ENCODE data around the gene KCMF1. TPM values are rescaled to one million over a fixed set of nuclear protein-coding genes. Genes with fewer than 3 reads are reported as not detected.

The KCMF1 gene
- total and polyA plus RNA-seq, 2 of the 13 experiments (the other 11 are each of a cell fraction or from before 2014, with no cell fraction given) = 62.1 to 116 TPM

DNA sequence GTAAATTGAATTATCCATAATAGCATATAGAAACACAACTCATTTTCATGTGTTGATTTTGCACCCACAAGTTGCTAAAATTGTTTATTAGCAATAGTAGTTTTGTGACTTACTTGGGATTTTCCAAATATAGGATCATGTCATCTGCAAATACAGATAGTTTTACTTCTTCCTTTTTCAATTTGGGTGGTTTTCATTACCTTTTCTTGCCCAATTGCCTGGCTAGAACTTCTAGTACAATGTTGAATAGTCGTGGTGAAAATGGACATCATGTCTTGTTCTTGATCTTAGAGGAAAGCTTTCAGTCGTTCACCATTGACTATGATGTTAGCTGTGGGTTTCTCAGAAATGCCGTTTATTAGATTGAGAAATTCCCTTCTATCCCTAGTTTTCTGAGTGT lies 102.1 kb downstream of the KCMF1 start:
- no peaks in the 10 kb centered on the region for H3K4me1 ChIP-seq (ENCODE audit: insufficient read depth, low read length)
- no peak overlapping the region for H3K27ac ChIP-seq (ENCODE audit: extremely low read length, insufficient read depth, low read length)
- no peaks in the 10 kb centered on the region for H3K79me2 ChIP-seq (ENCODE audit: insufficient read depth, low read length)
- FAIRE-seq = no peak
- POLR2A ChIA-PET = no interaction called here
- DNase-seq (ENCODE audit: low spot score) = no peak
- no peak for ATAC-seq
- WGBS (ENCODE audit: low lambda C conversion rate) = 9% methylated on average over 3 of the region's 3 CpGs
- CTCF ChIA-PET (ENCODE audit: low intra/inter-chr PET ratio, low total read pairs) = no interaction called here
- H3K27me3 ChIP-seq (ENCODE audit: control insufficient read depth in 1 of 2, insufficient read depth in 2 of 2, low read length in 2 of 2) = peaks cover 0 to 18% of the 10 kb centered on the region in 2 experiments; a peak in 2 of 5 replicates
- no peaks in the 10 kb centered on the region for H3K36me3 ChIP-seq (replicated peaks in 1 of 2; ENCODE audit: control insufficient read depth in 1 of 2, insufficient read depth in 2 of 2, low read length in 2 of 2)
- TF ChIP-seq HNRNPK (IDR thresholded peaks at IDR 0.05; ENCODE audit: low read depth, low read length, poor library complexity, severe bottlenecking) (no peak), HCFC1 (IDR thresholded peaks at IDR 0.05; ENCODE audit: low read depth, low read length) (no peak), DMAP1 (CRISPR knock-in tag; IDR thresholded peaks at IDR 0.05) (no peak), POLR2G (IDR thresholded peaks at IDR 0.05; ENCODE audit: low read depth, low read length) (no peak)
- TF ChIP-seq, protein P1, sequence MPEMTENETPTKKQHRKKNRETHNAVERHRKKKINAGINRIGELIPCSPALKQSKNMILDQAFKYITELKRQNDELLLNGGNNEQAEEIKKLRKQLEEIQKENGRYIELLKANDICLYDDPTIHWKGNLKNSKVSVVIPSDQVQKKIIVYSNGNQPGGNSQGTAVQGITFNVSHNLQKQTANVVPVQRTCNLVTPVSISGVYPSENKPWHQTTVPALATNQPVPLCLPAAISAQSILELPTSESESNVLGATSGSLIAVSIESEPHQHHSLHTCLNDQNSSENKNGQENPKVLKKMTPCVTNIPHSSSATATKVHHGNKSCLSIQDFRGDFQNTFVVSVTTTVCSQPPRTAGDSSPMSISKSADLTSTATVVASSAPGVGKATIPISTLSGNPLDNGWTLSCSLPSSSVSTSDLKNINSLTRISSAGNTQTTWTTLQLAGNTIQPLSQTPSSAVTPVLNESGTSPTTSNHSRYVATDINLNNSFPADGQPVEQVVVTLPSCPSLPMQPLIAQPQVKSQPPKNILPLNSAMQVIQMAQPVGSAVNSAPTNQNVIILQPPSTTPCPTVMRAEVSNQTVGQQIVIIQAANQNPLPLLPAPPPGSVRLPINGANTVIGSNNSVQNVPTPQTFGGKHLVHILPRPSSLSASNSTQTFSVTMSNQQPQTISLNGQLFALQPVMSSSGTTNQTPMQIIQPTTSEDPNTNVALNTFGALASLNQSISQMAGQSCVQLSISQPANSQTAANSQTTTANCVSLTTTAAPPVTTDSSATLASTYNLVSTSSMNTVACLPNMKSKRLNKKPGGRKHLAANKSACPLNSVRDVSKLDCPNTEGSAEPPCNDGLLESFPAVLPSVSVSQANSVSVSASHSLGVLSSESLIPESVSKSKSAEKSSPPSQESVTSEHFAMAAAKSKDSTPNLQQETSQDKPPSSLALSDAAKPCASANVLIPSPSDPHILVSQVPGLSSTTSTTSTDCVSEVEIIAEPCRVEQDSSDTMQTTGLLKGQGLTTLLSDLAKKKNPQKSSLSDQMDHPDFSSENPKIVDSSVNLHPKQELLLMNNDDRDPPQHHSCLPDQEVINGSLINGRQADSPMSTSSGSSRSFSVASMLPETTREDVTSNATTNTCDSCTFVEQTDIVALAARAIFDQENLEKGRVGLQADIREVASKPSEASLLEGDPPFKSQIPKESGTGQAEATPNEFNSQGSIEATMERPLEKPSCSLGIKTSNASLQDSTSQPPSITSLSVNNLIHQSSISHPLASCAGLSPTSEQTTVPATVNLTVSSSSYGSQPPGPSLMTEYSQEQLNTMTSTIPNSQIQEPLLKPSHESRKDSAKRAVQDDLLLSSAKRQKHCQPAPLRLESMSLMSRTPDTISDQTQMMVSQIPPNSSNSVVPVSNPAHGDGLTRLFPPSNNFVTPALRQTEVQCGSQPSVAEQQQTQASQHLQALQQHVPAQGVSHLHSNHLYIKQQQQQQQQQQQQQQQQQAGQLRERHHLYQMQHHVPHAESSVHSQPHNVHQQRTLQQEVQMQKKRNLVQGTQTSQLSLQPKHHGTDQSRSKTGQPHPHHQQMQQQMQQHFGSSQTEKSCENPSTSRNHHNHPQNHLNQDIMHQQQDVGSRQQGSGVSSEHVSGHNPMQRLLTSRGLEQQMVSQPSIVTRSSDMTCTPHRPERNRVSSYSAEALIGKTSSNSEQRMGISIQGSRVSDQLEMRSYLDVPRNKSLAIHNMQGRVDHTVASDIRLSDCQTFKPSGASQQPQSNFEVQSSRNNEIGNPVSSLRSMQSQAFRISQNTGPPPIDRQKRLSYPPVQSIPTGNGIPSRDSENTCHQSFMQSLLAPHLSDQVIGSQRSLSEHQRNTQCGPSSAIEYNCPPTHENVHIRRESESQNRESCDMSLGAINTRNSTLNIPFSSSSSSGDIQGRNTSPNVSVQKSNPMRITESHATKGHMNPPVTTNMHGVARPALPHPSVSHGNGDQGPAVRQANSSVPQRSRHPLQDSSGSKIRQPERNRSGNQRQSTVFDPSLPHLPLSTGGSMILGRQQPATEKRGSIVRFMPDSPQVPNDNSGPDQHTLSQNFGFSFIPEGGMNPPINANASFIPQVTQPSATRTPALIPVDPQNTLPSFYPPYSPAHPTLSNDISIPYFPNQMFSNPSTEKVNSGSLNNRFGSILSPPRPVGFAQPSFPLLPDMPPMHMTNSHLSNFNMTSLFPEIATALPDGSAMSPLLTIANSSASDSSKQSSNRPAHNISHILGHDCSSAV (CRISPR knock-in tag; IDR thresholded peaks at IDR 0.05; ENCODE audit: borderline replicate concordance) = no peak
- no peak overlapping the region for H3K4me2 ChIP-seq (ENCODE audit: low read depth, low read length)
- no peaks in the 10 kb centered on the region for H3K9me3 ChIP-seq (ENCODE audit: low read length)
- no TSS peak for BruUV-seq (replicated peaks)
- H4K20me1 ChIP-seq (ENCODE audit: insufficient read depth, low read length) = no peaks in the 10 kb centered on the region
- no peak overlapping the region for H2AFZ ChIP-seq (ENCODE audit: low read length)
- intact Hi-C loops (cut with micrococcal nuclease; ENCODE audit: unreplicated experiment) (no loop called here), in situ Hi-C loops (cut with HindIII; ENCODE audit: extremely low pct_ligation_motif_present, low pct_unique_long_range_greater_than_20kb) (no loop called here)
- no peak overlapping the region for H3K9ac ChIP-seq (ENCODE audit: insufficient read depth, low read depth, low read length)
- no peak overlapping the region for H3K4me3 ChIP-seq (replicated peaks in 1 of 3; ENCODE audit: insufficient read depth in 1 of 3, low read depth in 2 of 3, low read length in 3 of 3)
